SK-N-SH treated with all-trans-retinoic acid at 6 μM for 48 hours (cell line): ENCODE measurements around the gene TTC28.

Source experiments
- ATAC-seq: fragments of 200-7000 bp; cut with Tn5 transposase; 3 replicates; pipeline ENCODE4 v1.9.1; 2020; ENCODE audit warnings: mild to moderate bottlenecking, moderate library complexity
- BACH2 ChIP-seq: fragments of 250-450 bp; sonication (Bioruptor Pico); IDR thresholded peaks from 2 replicates; pipeline ENCODE4 v1.9.0; 2021; ENCODE audit warnings: mild to moderate bottlenecking, borderline replicate concordance
- CSDC2 ChIP-seq: fragments of 250-450 bp; sonication (Bioruptor Pico); IDR thresholded peaks from 2 replicates; pipeline ENCODE4 v1.5.0; 2020; ENCODE audit warnings: mild to moderate bottlenecking, moderate library complexity
- ESRRG ChIP-seq: fragments of 250-450 bp; sonication (Bioruptor Pico); IDR thresholded peaks from 2 replicates; pipeline ENCODE4 v1.6.1; 2021; ENCODE audit warnings: mild to moderate bottlenecking
- GLIS3 ChIP-seq: fragments of 250-450 bp; sonication (Bioruptor Pico); IDR thresholded peaks from 2 replicates; pipeline ENCODE4 v1.5.0; 2020; ENCODE audit warnings: mild to moderate bottlenecking, moderate library complexity
- ISL1 ChIP-seq: fragments of 250-450 bp; sonication (Bioruptor Pico); IDR thresholded peaks from 2 replicates; pipeline ENCODE4 v2.1.2; 2022; ENCODE audit warnings: mild to moderate bottlenecking, moderate library complexity
- OSR1 ChIP-seq: fragments of 250-450 bp; sonication (Bioruptor Pico); IDR thresholded peaks from 2 replicates; pipeline ENCODE4 v1.8.0; 2022; ENCODE audit warnings: moderate library complexity, mild to moderate bottlenecking, inconsistent platforms
- PPARA ChIP-seq: fragments of 250-450 bp; sonication (Bioruptor Pico); IDR thresholded peaks from 2 replicates; pipeline ENCODE4 v1.5.0; 2020; ENCODE audit warnings: mild to moderate bottlenecking, borderline replicate concordance
- RARB ChIP-seq: fragments of 250-450 bp; sonication (Bioruptor Pico); IDR thresholded peaks from 2 replicates; pipeline ENCODE4 v1.8.0; 2021; ENCODE audit warnings: mild to moderate bottlenecking, moderate library complexity
- SNAI2 ChIP-seq: fragments of 250-450 bp; sonication (Bioruptor Pico); IDR thresholded peaks from 2 replicates; pipeline ENCODE4 v1.5.0; 2020; ENCODE audit warnings: mild to moderate bottlenecking, moderate library complexity
- TCF4 ChIP-seq: fragments of 250-450 bp; sonication (Bioruptor Pico); IDR thresholded peaks from 2 replicates; pipeline ENCODE4 v1.8.0; 2021; ENCODE audit warnings: mild to moderate bottlenecking, moderate library complexity, borderline replicate concordance
- TOX ChIP-seq: fragments of 250-450 bp; sonication (Bioruptor Pico); IDR thresholded peaks from 2 replicates; pipeline ENCODE4 v1.8.0; 2021; ENCODE audit warnings: mild to moderate bottlenecking, moderate library complexity, borderline replicate concordance
- ZC3H10 ChIP-seq: fragments of 250-450 bp; sonication (Bioruptor Pico); IDR thresholded peaks from 2 replicates; pipeline ENCODE4 v1.5.1; 2021; ENCODE audit warnings: mild to moderate bottlenecking, moderate library complexity
- ZFP3 ChIP-seq: fragments of 250-450 bp; sonication (Bioruptor Pico); IDR thresholded peaks from 2 replicates; pipeline ENCODE4 v1.5.0; 2020; ENCODE audit warnings: mild to moderate bottlenecking, moderate library complexity
- ZFP30 ChIP-seq: fragments of 450-650 bp; formaldehyde crosslinking; IDR thresholded peaks from 2 replicates; pipeline ENCODE4 v1.5.0; 2022; ENCODE audit warnings: mild to moderate bottlenecking, moderate library complexity
- ZNF70 ChIP-seq: fragments of 450-650 bp; formaldehyde crosslinking; IDR thresholded peaks from 2 replicates; pipeline ENCODE4 v1.5.0; 2020; ENCODE audit warnings: mild to moderate bottlenecking, moderate library complexity
- ZNF8 ChIP-seq: fragments of 450-650 bp; formaldehyde crosslinking; IDR thresholded peaks from 2 replicates; pipeline ENCODE4 v1.5.0; 2020; ENCODE audit warnings: mild to moderate bottlenecking, moderate library complexity
- TF ChIP-seq, protein P1 (sequence below): fragments of 250-450 bp; sonication (Bioruptor Pico); IDR thresholded peaks from 2 replicates; pipeline ENCODE4 v1.5.1; 2021; ENCODE audit warnings: mild to moderate bottlenecking, moderate library complexity
- TF ChIP-seq, protein P2 (sequence below): fragments of 250-450 bp; sonication (Bioruptor Pico); IDR thresholded peaks from 2 replicates; pipeline ENCODE4 v1.5.0; 2020; ENCODE audit warnings: mild to moderate bottlenecking, moderate library complexity
- TF ChIP-seq, protein P3 (sequence below): fragments of 250-450 bp; sonication (Bioruptor Pico); IDR thresholded peaks from 2 replicates; pipeline ENCODE4 v1.8.0; 2021; ENCODE audit warnings: low read depth, mild to moderate bottlenecking, moderate library complexity, borderline replicate concordance
- TF ChIP-seq, protein P4 (sequence below): fragments of 250-450 bp; sonication (Bioruptor Pico); IDR thresholded peaks from 2 replicates; pipeline ENCODE4 v1.5.1; 2020; ENCODE audit warnings: low read depth, mild to moderate bottlenecking, moderate library complexity

TTC28 gene

DNA sequence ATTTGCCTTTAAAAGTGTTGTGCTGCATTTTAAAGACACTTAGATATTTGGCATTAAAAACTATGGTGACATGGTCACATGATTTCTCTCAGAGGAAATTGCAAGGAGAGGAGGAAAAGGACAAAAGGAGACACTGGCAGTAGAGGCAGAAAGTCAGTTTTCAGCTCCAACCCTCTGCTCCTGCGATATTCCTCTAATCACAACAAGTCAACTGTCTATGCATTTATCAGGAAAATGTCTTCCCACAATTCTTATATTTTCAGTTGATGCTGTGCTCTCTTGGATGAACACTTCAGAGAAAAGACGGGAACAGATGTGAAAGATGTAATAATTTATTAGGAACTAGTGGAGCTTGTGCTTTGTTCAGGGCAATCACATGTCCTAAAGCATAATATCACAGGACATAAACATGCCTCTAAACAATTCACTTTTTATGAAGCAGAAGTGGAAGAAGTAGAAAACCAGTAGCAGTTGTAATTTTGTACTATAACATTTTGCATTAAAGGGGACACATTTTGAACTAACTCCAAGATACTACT is 419.8 kb downstream of the TTC28 start:
- TF ChIP-seq PPARA = no peak
- ATAC-seq = no peak

DNA sequence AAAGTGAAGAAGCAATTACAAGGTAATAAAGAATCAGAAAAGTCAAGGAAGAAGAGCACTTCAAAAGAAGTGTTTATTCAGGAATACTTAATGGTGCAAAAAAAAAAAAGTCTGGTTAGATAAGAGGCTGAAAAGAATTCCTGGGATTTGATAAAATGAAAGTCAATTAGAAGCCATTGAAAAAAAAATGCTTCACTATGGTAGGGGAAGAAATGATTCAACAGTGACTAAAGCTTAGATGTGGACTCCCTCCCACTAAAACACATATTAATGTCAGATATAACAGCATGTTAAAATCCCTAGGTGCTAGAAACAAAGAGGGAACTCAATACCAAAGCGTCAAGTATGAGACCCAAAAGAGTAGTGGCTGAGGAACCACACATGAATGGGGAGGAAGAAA is 425.2 kb downstream of the TTC28 start:
- ATAC-seq = no peak
- TF ChIP-seq ZFP30 (CRISPR knock-in tag) (no peak), ZNF70 (CRISPR knock-in tag) (no peak)
- TF ChIP-seq, all 23 proteins: peak for 0

DNA sequence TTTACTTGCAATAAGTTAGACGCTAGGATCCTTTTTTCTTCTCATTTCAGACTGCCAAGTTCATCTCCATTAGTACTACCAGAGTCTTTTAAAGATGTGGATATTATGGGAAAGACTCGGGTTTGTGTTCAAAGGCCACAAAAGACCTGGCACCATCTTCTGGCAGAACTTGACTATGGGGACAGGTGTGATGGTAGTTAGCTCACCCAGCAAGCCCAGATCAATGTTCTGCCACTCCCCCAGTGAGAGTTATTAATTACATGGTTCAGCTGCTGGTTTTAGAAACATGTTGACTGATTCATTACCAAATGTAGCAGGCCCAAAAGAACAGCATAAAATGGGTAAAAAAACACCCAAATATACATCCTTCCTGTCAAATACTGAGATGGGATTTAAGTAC is 427.1 kb downstream of the TTC28 start:
- no peak for ATAC-seq
- no peak for TF ChIP-seq OSR1 (CRISPR knock-in tag)
- no peak for TF ChIP-seq BACH2 (CRISPR knock-in tag)
- no peak for TF ChIP-seq CSDC2 (CRISPR knock-in tag)
- no peak for TF ChIP-seq TCF4 (CRISPR knock-in tag)
- no peak for TF ChIP-seq RARB (CRISPR knock-in tag)
- no peak for TF ChIP-seq ZFP3 (CRISPR knock-in tag)
- no peak for TF ChIP-seq ZNF70 (CRISPR knock-in tag)
- no peak for TF ChIP-seq ESRRG (CRISPR knock-in tag)
- no peak for TF ChIP-seq ZFP30 (CRISPR knock-in tag)
- no peak for TF ChIP-seq TOX (CRISPR knock-in tag)
- no peak for TF ChIP-seq ZC3H10
- no peak for TF ChIP-seq SNAI2 (CRISPR knock-in tag)
- TF ChIP-seq ISL1 = no peak
- TF ChIP-seq, protein P1, sequence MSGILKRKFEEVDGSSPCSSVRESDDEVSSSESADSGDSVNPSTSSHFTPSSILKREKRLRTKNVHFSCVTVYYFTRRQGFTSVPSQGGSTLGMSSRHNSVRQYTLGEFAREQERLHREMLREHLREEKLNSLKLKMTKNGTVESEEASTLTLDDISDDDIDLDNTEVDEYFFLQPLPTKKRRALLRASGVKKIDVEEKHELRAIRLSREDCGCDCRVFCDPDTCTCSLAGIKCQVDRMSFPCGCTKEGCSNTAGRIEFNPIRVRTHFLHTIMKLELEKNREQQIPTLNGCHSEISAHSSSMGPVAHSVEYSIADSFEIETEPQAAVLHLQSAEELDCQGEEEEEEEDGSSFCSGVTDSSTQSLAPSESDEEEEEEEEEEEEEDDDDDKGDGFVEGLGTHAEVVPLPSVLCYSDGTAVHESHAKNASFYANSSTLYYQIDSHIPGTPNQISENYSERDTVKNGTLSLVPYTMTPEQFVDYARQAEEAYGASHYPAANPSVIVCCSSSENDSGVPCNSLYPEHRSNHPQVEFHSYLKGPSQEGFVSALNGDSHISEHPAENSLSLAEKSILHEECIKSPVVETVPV (CRISPR knock-in tag) = no peak
- TF ChIP-seq, protein P2, sequence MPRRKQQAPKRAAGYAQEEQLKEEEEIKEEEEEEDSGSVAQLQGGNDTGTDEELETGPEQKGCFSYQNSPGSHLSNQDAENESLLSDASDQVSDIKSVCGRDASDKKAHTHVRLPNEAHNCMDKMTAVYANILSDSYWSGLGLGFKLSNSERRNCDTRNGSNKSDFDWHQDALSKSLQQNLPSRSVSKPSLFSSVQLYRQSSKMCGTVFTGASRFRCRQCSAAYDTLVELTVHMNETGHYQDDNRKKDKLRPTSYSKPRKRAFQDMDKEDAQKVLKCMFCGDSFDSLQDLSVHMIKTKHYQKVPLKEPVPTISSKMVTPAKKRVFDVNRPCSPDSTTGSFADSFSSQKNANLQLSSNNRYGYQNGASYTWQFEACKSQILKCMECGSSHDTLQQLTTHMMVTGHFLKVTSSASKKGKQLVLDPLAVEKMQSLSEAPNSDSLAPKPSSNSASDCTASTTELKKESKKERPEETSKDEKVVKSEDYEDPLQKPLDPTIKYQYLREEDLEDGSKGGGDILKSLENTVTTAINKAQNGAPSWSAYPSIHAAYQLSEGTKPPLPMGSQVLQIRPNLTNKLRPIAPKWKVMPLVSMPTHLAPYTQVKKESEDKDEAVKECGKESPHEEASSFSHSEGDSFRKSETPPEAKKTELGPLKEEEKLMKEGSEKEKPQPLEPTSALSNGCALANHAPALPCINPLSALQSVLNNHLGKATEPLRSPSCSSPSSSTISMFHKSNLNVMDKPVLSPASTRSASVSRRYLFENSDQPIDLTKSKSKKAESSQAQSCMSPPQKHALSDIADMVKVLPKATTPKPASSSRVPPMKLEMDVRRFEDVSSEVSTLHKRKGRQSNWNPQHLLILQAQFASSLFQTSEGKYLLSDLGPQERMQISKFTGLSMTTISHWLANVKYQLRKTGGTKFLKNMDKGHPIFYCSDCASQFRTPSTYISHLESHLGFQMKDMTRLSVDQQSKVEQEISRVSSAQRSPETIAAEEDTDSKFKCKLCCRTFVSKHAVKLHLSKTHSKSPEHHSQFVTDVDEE = no peak
- TF ChIP-seq PPARA = no peak
- TF ChIP-seq GLIS3 (CRISPR knock-in tag) = no peak

DNA sequence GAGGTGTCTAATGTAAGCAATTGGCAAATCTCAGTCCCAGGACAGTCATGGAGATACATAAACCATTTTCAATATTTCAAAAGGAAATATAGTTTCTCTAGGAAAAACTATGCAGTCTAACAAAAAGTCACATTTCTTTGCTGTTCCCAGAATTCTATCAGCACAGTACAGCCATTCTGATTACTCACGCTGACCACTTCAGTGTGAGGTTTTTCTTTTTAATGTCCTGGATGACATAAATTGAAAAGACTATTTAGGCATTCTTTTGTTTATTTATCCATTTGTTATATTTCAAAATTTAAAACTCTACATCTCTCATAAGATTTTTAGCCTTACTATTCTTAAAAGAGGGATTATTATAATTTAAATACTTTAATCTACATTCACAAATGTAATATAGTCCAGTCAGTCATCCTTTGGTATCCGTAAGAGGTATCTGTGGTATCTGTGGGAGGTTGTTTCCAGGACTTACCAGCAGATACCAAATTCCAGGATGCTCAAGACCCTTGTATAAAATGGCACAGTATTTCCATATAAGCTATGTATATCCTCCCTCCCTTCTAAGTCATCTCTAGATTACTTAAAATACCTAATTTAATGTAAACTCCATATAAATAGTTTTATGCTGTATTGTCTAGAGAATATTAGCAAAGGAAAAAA is 429.5 kb downstream of the TTC28 start:
- TF ChIP-seq ZNF8 (CRISPR knock-in tag) (no peak), ZFP30 (CRISPR knock-in tag) (no peak), CSDC2 (CRISPR knock-in tag) (no peak), ZC3H10 (no peak), OSR1 (CRISPR knock-in tag) (no peak), BACH2 (CRISPR knock-in tag) (no peak)
- TF ChIP-seq, protein P1 (CRISPR knock-in tag) = no peak
- TF ChIP-seq, protein P3, sequence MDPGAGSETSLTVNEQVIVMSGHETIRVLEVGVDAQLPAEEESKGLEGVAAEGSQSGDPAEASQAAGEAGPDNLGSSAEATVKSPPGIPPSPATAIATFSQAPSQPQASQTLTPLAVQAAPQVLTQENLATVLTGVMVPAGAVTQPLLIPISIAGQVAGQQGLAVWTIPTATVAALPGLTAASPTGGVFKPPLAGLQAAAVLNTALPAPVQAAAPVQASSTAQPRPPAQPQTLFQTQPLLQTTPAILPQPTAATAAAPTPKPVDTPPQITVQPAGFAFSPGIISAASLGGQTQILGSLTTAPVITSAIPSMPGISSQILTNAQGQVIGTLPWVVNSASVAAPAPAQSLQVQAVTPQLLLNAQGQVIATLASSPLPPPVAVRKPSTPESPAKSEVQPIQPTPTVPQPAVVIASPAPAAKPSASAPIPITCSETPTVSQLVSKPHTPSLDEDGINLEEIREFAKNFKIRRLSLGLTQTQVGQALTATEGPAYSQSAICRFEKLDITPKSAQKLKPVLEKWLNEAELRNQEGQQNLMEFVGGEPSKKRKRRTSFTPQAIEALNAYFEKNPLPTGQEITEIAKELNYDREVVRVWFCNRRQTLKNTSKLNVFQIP (CRISPR knock-in tag) = no peak
- ATAC-seq = no peak

DNA sequence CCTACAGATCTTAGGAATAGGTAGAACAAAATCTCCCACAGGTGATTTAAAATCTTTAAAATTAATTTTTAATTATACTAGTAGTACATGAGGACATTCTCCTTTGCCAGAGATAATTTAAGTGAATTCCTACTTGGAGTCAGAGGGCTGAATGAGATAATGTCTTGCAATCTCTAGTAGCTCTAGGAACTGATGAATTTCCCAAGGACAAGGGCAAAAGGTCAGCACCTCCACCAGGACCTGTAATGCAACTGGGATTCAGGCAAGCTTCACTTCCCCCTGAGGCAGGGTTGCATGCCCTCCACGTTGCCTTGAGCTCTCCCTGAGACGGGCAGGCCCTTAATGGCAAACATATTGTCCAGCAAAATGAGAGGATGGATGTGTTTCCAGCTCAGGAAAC is 430.2 kb downstream of the TTC28 start:
- ATAC-seq = no peak
- no peak for TF ChIP-seq ZFP30 (CRISPR knock-in tag)
- peak; percentile 24; the same call in 1 of the 2 replicates for TF ChIP-seq TCF4 (CRISPR knock-in tag)
- TF ChIP-seq, protein P4, sequence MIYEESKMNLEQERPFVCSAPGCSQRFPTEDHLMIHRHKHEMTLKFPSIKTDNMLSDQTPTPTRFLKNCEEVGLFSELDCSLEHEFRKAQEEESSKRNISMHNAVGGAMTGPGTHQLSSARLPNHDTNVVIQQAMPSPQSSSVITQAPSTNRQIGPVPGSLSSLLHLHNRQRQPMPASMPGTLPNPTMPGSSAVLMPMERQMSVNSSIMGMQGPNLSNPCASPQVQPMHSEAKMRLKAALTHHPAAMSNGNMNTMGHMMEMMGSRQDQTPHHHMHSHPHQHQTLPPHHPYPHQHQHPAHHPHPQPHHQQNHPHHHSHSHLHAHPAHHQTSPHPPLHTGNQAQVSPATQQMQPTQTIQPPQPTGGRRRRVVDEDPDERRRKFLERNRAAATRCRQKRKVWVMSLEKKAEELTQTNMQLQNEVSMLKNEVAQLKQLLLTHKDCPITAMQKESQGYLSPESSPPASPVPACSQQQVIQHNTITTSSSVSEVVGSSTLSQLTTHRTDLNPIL (CRISPR knock-in tag) = 0 out of 2 replicates have a peak, but pooled peaks have one; percentile 30
- peak; percentile 67 for TF ChIP-seq ISL1
- no peak for TF ChIP-seq ZNF70 (CRISPR knock-in tag)
